ENCODE results near the gene PARD3. TPM values are rescaled to one million over a fixed set of nuclear protein-coding genes. Genes with fewer than 3 reads are reported as not detected.

Gene PARD3
- polyA plus RNA-seq, 3 donors = 0.51 TPM; not detected in 2

DNA sequence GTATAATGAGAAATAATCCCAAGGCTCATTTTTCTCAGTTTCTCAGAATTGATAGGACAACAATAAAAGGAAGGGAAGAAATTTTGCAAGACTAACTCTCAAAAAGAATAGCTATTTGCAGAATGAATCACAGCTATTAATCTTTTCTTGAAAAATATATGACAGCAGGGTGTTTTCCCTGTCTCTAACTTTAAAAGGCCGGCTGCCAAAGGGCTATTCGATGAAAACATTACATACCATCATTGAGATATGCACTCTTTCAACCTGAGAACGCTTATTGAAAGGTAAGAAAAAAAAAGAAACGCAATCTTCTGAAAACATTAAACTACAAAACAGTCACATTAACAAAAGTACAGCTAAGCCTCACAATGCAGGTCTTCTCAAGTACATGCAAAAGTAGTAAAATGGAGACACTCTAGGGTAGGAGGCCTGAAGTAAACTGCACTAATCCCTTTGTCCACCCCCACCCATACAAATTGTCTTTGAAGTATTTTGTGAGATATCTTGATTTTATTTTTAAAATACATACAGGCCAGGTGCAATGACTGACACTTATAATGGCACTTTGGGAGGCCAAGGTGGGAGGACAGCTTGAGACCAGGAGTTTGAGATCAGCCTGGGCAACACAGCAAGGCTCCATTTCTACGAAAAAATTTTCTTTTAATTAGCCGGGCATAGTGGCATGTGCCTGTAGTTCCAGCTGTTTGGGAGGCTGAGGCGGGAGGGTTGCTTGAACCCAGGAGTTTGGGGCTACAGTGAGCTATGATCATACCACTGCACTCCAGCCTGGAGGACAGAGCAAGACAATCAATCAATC, 83.0 kb downstream of the PARD3 start:
- H3K36me3 ChIP-seq (replicated peaks in 1 of 2; ENCODE audit: control insufficient read depth in 1 of 2, insufficient read depth in 2 of 2, low read length in 2 of 2) = no peaks in the 10 kb centered on the region
- H3K79me2 ChIP-seq (ENCODE audit: insufficient read depth, low read length) = no peaks in the 10 kb centered on the region
- Mint-ChIP-seq H3K36me3 (no peaks in the 10 kb centered on the region), H3K27ac (no peak overlapping the region), H3K4me3 (no peak overlapping the region), H3K9me3 (no peaks in the 10 kb centered on the region), H3K27me3 (ENCODE audit: low read depth in 3 of 3) (peaks cover 20 to 40% (median 24%) of the 10 kb centered on the region in 3 donors), H3K4me1 (no peaks in the 10 kb centered on the region)
- 100% methylated on average over 1 of the region's 7 CpGs for WGBS (ENCODE audit: insufficient coverage)
- H3K27me3 ChIP-seq (ENCODE audit: control insufficient read depth in 2 of 2, insufficient read depth in 2 of 2, low read length in 2 of 2) = peaks cover 9% of the 10 kb centered on the region in 2 donors
- H3K9ac ChIP-seq (ENCODE audit: insufficient read depth, low read length, poor library complexity, severe bottlenecking) = no peak overlapping the region
- no peak for DNase-seq
- H3K4me1 ChIP-seq (ENCODE audit: control insufficient read depth in 1 of 2, insufficient read depth in 2 of 2, low read length in 2 of 2) = no peaks in the 10 kb centered on the region
- H3K4me3 ChIP-seq (replicated peaks in 1 of 3; ENCODE audit: low read depth in 2 of 3, low read length in 3 of 3) = no peak overlapping the region
- H2AFZ ChIP-seq (ENCODE audit: insufficient read depth, low read depth, low read length, poor library complexity, severe bottlenecking) = no peak overlapping the region
- no peak overlapping the region for H3K4me2 ChIP-seq (replicated peaks; ENCODE audit: extremely low read depth, low read length, poor library complexity, severe bottlenecking)
- intact Hi-C loops (cut with micrococcal nuclease) = no loop called here
- no peaks in the 10 kb centered on the region for H4K20me1 ChIP-seq (ENCODE audit: insufficient read depth, low read length)
- no peaks in the 10 kb centered on the region for H3K9me3 ChIP-seq (replicated peaks in 1 of 2; ENCODE audit: control insufficient read depth in 1 of 2, insufficient read depth in 1 of 2, low read length in 2 of 2)
- H3K27ac ChIP-seq (ENCODE audit: low read depth in 1 of 2, low read length in 2 of 2) = no peak overlapping the region
- TF ChIP-seq, protein P1, sequence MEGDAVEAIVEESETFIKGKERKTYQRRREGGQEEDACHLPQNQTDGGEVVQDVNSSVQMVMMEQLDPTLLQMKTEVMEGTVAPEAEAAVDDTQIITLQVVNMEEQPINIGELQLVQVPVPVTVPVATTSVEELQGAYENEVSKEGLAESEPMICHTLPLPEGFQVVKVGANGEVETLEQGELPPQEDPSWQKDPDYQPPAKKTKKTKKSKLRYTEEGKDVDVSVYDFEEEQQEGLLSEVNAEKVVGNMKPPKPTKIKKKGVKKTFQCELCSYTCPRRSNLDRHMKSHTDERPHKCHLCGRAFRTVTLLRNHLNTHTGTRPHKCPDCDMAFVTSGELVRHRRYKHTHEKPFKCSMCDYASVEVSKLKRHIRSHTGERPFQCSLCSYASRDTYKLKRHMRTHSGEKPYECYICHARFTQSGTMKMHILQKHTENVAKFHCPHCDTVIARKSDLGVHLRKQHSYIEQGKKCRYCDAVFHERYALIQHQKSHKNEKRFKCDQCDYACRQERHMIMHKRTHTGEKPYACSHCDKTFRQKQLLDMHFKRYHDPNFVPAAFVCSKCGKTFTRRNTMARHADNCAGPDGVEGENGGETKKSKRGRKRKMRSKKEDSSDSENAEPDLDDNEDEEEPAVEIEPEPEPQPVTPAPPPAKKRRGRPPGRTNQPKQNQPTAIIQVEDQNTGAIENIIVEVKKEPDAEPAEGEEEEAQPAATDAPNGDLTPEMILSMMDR (IDR thresholded peaks at IDR 0.05) = no peak

DNA sequence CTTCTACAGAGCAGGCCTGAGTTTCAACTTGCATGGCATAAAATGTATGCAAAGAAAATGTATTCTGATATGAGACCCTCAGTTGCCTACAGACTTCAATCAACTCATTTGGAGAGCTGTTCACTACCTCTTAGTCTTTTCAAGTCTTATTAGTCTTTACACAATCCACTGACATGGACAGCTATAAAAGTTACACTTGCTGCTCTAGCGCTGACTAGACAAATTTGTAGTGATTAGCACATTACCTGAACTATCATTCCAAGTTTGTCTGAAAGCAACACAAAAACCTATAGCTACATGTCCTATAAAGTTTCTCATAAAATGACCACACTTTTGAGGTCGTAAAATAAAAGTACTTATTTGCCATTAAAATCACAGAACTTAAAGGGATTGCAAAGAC, 83.9 kb downstream of the PARD3 start:
- Mint-ChIP-seq H3K9me3 (no peaks in the 10 kb centered on the region), H3K4me1 (no peaks in the 10 kb centered on the region), H3K4me3 (no peak overlapping the region), H3K27me3 (ENCODE audit: low read depth in 3 of 3) (peaks cover 21 to 42% (median 22%) of the 10 kb centered on the region in 3 donors), H3K36me3 (no peaks in the 10 kb centered on the region), H3K27ac (no peak overlapping the region)
- no peak overlapping the region for H2AFZ ChIP-seq (ENCODE audit: insufficient read depth, low read depth, low read length, poor library complexity, severe bottlenecking)
- H3K27ac ChIP-seq (ENCODE audit: low read depth in 1 of 2, low read length in 2 of 2) = no peak overlapping the region
- no peaks in the 10 kb centered on the region for H3K9me3 ChIP-seq (replicated peaks in 1 of 2; ENCODE audit: control insufficient read depth in 1 of 2, insufficient read depth in 1 of 2, low read length in 2 of 2)
- intact Hi-C loops (cut with micrococcal nuclease) = no loop called here
- H3K9ac ChIP-seq (ENCODE audit: insufficient read depth, low read length, poor library complexity, severe bottlenecking) = no peak overlapping the region
- H3K4me1 ChIP-seq (ENCODE audit: control insufficient read depth in 1 of 2, insufficient read depth in 2 of 2, low read length in 2 of 2) = no peaks in the 10 kb centered on the region
- peaks cover 8 to 9% of the 10 kb centered on the region in 2 donors for H3K27me3 ChIP-seq (ENCODE audit: control insufficient read depth in 2 of 2, insufficient read depth in 2 of 2, low read length in 2 of 2)
- H3K79me2 ChIP-seq (ENCODE audit: insufficient read depth, low read length) = no peaks in the 10 kb centered on the region
- H3K4me3 ChIP-seq (replicated peaks in 1 of 3; ENCODE audit: low read depth in 2 of 3, low read length in 3 of 3) = no peak overlapping the region
- TF ChIP-seq, protein P1 (IDR thresholded peaks at IDR 0.05) = no peak
- H4K20me1 ChIP-seq (ENCODE audit: insufficient read depth, low read length) = no peaks in the 10 kb centered on the region
- DNase-seq = no peak
- H3K36me3 ChIP-seq (replicated peaks in 1 of 2; ENCODE audit: control insufficient read depth in 1 of 2, insufficient read depth in 2 of 2, low read length in 2 of 2) = no peaks in the 10 kb centered on the region
- no peak overlapping the region for H3K4me2 ChIP-seq (replicated peaks; ENCODE audit: extremely low read depth, low read length, poor library complexity, severe bottlenecking)
- no CpG with 5 or more reads among the region's 2 CpGs for WGBS (ENCODE audit: insufficient coverage)

All from CD14-positive monocyte (primary cell).